Neural cell (in vitro differentiated cells): ENCODE data around the gene INPP5D. TPM values are rescaled to one million over a fixed set of nuclear protein-coding genes. Genes with fewer than 3 reads are reported as not detected.

Experiments used
- H2AFZ ChIP-seq: fragments of 200-600, 300-800 bp; sonication (generic), shearing (Covaris generic); 2 replicates; pipeline ENCODE4 v1.6.0; 2014; ENCODE audit warnings: low read depth, mild to moderate bottlenecking, antibody characterized with exemption, low read length, moderate library complexity
- H3F3A ChIP-seq: fragments of 200-600 bp; shearing (Covaris generic); 2 replicates; pipeline ENCODE4 v1.6.1; 2016; ENCODE audit warnings: mild to moderate bottlenecking, moderate library complexity, mixed read lengths, antibody characterized with exemption, low read length; ENCODE audit not compliant: insufficient read depth, poor library complexity, severe bottlenecking
- H3K27ac ChIP-seq: fragments of 200-600, 300-800 bp; sonication (generic), shearing (Covaris generic); 2 replicates; pipeline ENCODE4 v1.5.1; 2014; ENCODE audit warnings: mild to moderate bottlenecking, low read length, moderate library complexity
- H3K27me3 ChIP-seq: fragments of 300-800, 200-600 bp; sonication (generic), shearing (Covaris generic); 2 replicates; pipeline ENCODE4 v1.6.0; 2014; ENCODE audit warnings: mild to moderate bottlenecking, low read depth, low read length, moderate library complexity; ENCODE audit not compliant: insufficient read depth
- H3K36me3 ChIP-seq: fragments of 300-800, 200-600 bp; sonication (generic), shearing (Covaris generic); 2 replicates; pipeline ENCODE4 v1.5.1; 2014; ENCODE audit warnings: mild to moderate bottlenecking, antibody characterized with exemption, low read length, moderate library complexity; ENCODE audit not compliant: insufficient read depth
- H3K4me2 ChIP-seq: fragments of 300-800, 200-600 bp; sonication (generic), shearing (Covaris generic); 2 replicates; pipeline ENCODE4 v1.6.0; 2014; ENCODE audit warnings: mild to moderate bottlenecking, low read length
- H3K4me3 ChIP-seq: fragments of 300-800, 200-600 bp; sonication (generic), shearing (Covaris generic); 2 replicates; pipeline ENCODE4 v1.5.1; 2014; ENCODE audit warnings: mild to moderate bottlenecking, low read length, moderate library complexity
- H3K79me2 ChIP-seq: fragments of 200-600 bp; shearing (Covaris generic); replicated peaks from 2 replicates; pipeline ENCODE4 v1.6.0; 2014; ENCODE audit warnings: mild to moderate bottlenecking, low read length, moderate library complexity; ENCODE audit not compliant: insufficient read depth
- H3K9ac ChIP-seq: fragments of 300-800, 200-600 bp; sonication (generic), shearing (Covaris generic); 2 replicates; pipeline ENCODE4 v1.6.1; 2016; ENCODE audit warnings: mild to moderate bottlenecking, low read length, mixed read lengths
- H3K9me2 ChIP-seq: fragments of 200-600 bp; shearing (Covaris generic); 2 replicates; pipeline ENCODE4 v1.6.1; 2016; ENCODE audit warnings: mild to moderate bottlenecking, low read length, mixed read lengths; ENCODE audit not compliant: insufficient read depth
- H3K9me3 ChIP-seq: fragments of 200-600, 300-800 bp; sonication (generic), shearing (Covaris generic); 2 replicates; pipeline ENCODE4 v1.6.1; 2016; ENCODE audit warnings: mild to moderate bottlenecking, mixed run types, low read length, moderate library complexity, mixed read lengths
- H4K20me1 ChIP-seq: fragments of 200-600 bp; shearing (Covaris generic); 2 replicates; pipeline ENCODE4 v1.6.1; 2016; ENCODE audit warnings: mild to moderate bottlenecking, mixed run types; ENCODE audit not compliant: insufficient read depth
- CTCF ChIP-seq: fragments of 450-650 bp; IDR thresholded peaks from 2 replicates; pipeline ENCODE4 v1.5.1; 2014; ENCODE audit warnings: antibody characterized with exemption, mild to moderate bottlenecking, moderate library complexity; ENCODE audit not compliant: poor library complexity, severe bottlenecking
- EP300 ChIP-seq: fragments of 450-650 bp; conservative IDR thresholded peaks from 2 replicates; pipeline ENCODE4 v1.6.1; 2014; ENCODE audit warnings: antibody characterized with exemption, mild to moderate bottlenecking, moderate library complexity; ENCODE audit not compliant: poor library complexity, severe bottlenecking
- EZH2 ChIP-seq: fragments of 200-600, 300-800 bp; shearing (Covaris generic), sonication (generic); IDR thresholded peaks from 2 replicates; pipeline ENCODE4 v1.6.1; 2014; ENCODE audit warnings: antibody characterized with exemption, low read length, borderline replicate concordance, mild to moderate bottlenecking; ENCODE audit not compliant: insufficient read depth, poor library complexity, severe bottlenecking
- MXI1 ChIP-seq: fragments of 450-650 bp; conservative IDR thresholded peaks from 2 replicates; pipeline ENCODE4 v1.6.1; 2014; ENCODE audit warnings: antibody characterized with exemption, mild to moderate bottlenecking; ENCODE audit not compliant: poor library complexity, severe bottlenecking
- POLR2AphosphoS5 ChIP-seq: IDR thresholded peaks from 2 replicates; pipeline ENCODE4 v1.6.1; 2012
- RAD21 ChIP-seq: fragments of 450-650 bp; conservative IDR thresholded peaks from 2 replicates; pipeline ENCODE4 v1.6.1; 2014; ENCODE audit warnings: antibody characterized with exemption, mild to moderate bottlenecking, moderate library complexity
- SMC3 ChIP-seq: fragments of 450-650 bp; conservative IDR thresholded peaks from 2 replicates; pipeline ENCODE4 v1.6.1; 2014; ENCODE audit warnings: antibody characterized with exemption, mild to moderate bottlenecking, moderate library complexity; ENCODE audit not compliant: poor library complexity
- TAF1 ChIP-seq: IDR thresholded peaks from 2 replicates; pipeline ENCODE4 v1.6.1; 2012; ENCODE audit warnings: low read depth
- polyA plus RNA-seq: library from polyadenylated mRNA; depleted of rRNA; stranded (reverse); fragments of >200 nt; gene quantifications from 2 replicates; pipeline ENCODE4 v1.2.3, GENCODE V29; 2014
- TF ChIP-seq, protein P1 (sequence below): IDR thresholded peaks from 2 replicates; pipeline ENCODE4 v1.6.1; 2012; ENCODE audit warnings: borderline replicate concordance

The INPP5D gene
- polyA plus RNA-seq, 1 donor from 2014 or later, result not detected

GRCh38 chr2:233234996-233235395 lies 174.9 kb downstream of the INPP5D start:
- Histone ChIP-seq H4K20me1 (no peaks in the 10 kb centered on the region), H2AFZ (no peak overlapping the region), H3K9ac (no peak overlapping the region), H3K36me3 (no peaks in the 10 kb centered on the region), H3F3A (no peaks in the 10 kb centered on the region), H3K4me3 (no peak overlapping the region), H3K9me3 (no peaks in the 10 kb centered on the region), H3K9me2 (no peaks in the 10 kb centered on the region), H3K27ac (no peak overlapping the region), H3K4me2 (no peak overlapping the region), H3K27me3 (no peaks in the 10 kb centered on the region), H3K79me2 (no peaks in the 10 kb centered on the region)
- no peak for TF ChIP-seq POLR2AphosphoS5
- no peak for TF ChIP-seq RAD21
- TF ChIP-seq EZH2, result no peak
- TF ChIP-seq, protein P1, sequence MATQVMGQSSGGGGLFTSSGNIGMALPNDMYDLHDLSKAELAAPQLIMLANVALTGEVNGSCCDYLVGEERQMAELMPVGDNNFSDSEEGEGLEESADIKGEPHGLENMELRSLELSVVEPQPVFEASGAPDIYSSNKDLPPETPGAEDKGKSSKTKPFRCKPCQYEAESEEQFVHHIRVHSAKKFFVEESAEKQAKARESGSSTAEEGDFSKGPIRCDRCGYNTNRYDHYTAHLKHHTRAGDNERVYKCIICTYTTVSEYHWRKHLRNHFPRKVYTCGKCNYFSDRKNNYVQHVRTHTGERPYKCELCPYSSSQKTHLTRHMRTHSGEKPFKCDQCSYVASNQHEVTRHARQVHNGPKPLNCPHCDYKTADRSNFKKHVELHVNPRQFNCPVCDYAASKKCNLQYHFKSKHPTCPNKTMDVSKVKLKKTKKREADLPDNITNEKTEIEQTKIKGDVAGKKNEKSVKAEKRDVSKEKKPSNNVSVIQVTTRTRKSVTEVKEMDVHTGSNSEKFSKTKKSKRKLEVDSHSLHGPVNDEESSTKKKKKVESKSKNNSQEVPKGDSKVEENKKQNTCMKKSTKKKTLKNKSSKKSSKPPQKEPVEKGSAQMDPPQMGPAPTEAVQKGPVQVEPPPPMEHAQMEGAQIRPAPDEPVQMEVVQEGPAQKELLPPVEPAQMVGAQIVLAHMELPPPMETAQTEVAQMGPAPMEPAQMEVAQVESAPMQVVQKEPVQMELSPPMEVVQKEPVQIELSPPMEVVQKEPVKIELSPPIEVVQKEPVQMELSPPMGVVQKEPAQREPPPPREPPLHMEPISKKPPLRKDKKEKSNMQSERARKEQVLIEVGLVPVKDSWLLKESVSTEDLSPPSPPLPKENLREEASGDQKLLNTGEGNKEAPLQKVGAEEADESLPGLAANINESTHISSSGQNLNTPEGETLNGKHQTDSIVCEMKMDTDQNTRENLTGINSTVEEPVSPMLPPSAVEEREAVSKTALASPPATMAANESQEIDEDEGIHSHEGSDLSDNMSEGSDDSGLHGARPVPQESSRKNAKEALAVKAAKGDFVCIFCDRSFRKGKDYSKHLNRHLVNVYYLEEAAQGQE, result no peak
- TF ChIP-seq CTCF, result no peak
- no peak for TF ChIP-seq TAF1
- TF ChIP-seq EP300, result no peak
- TF ChIP-seq MXI1, result no peak

GRCh38 chr2:233235977-233236376 lies 175.8 kb downstream of the INPP5D start:
- Histone ChIP-seq H3K79me2 (no peaks in the 10 kb centered on the region), H3K4me2 (no peak overlapping the region), H3K36me3 (no peaks in the 10 kb centered on the region), H3K9me2 (no peaks in the 10 kb centered on the region), H4K20me1 (no peaks in the 10 kb centered on the region), H3K9ac (no peak overlapping the region), H3K9me3 (no peaks in the 10 kb centered on the region), H3K27ac (no peak overlapping the region), H2AFZ (no peak overlapping the region), H3K27me3 (no peaks in the 10 kb centered on the region), H3F3A (no peaks in the 10 kb centered on the region), H3K4me3 (no peak overlapping the region)
- TF ChIP-seq EP300, result no peak
- TF ChIP-seq POLR2AphosphoS5, result no peak
- TF ChIP-seq MXI1, result no peak
- TF ChIP-seq, protein P1, result no peak
- no peak for TF ChIP-seq TAF1
- no peak for TF ChIP-seq SMC3
- TF ChIP-seq CTCF, result no peak
- TF ChIP-seq RAD21, result no peak
- TF ChIP-seq EZH2, result no peak
